Immature natural killer cell (primary cell): Measurements from ENCODE around the gene SMIM17. TPM values are rescaled to one million over a fixed set of nuclear protein-coding genes. Genes with fewer than 3 reads are reported as not detected.
"Not testable (repeated sequence)": the region's sequence is repeated elsewhere in the genome, so short reads cannot be mapped to it uniquely, and the experiment has no call there.

Source experiments
- DNase-seq, 3 donors: peaks; one replicate each; pipeline ENCODE4 v3.0.0; 2022; ENCODE audit warnings: mixed read lengths in 1 of 3
- H3K27ac Mint-ChIP-seq, 6 donors: one replicate each; pipeline ENCODE4 v1.8.0; 2020; ENCODE audit warnings: mixed read lengths in 6 of 6, mild to moderate bottlenecking in 5 of 6, inconsistent platforms in 4 of 6, moderate library complexity in 3 of 6
- H3K27me3 Mint-ChIP-seq, 3 donors: one replicate each; pipeline ENCODE4 v1.8.0; 2020 to 2021; ENCODE audit warnings: low read depth in 3 of 3, mild to moderate bottlenecking in 3 of 3, mixed read lengths in 3 of 3, moderate library complexity in 3 of 3, inconsistent platforms in 1 of 3
- H3K36me3 Mint-ChIP-seq, 3 donors: one replicate each; pipeline ENCODE4 v1.8.0; 2020; ENCODE audit warnings: mixed read lengths in 3 of 3, inconsistent platforms in 2 of 3, mild to moderate bottlenecking in 2 of 3
- H3K4me1 Mint-ChIP-seq, 2 donors: one replicate each; pipeline ENCODE4 v1.8.0; 2020; ENCODE audit warnings: inconsistent platforms in 2 of 2, mild to moderate bottlenecking in 2 of 2, mixed read lengths in 2 of 2, moderate library complexity in 1 of 2
- H3K4me3 Mint-ChIP-seq, 5 donors: one replicate each; pipeline ENCODE4 v1.8.0; 2020; ENCODE audit warnings: mild to moderate bottlenecking in 5 of 5, mixed read lengths in 5 of 5, inconsistent platforms in 3 of 5, moderate library complexity in 3 of 5
- H3K9me3 Mint-ChIP-seq, 6 donors: one replicate each; pipeline ENCODE4 v1.8.0; 2020; ENCODE audit warnings: mild to moderate bottlenecking in 6 of 6, mixed read lengths in 6 of 6, inconsistent platforms in 4 of 6, moderate library complexity in 3 of 6
- polyA plus RNA-seq, 3 donors: library from polyadenylated mRNA; unstranded; fragments of 300-500 nt; fragmentation: Illumina TruSeq; gene quantifications; one replicate each; pipeline ENCODE4 v1.2.3, GENCODE V29; 2021

SMIM17 gene
- polyA plus RNA-seq, 3 donors from 2014 or later, result not detected

DNA sequence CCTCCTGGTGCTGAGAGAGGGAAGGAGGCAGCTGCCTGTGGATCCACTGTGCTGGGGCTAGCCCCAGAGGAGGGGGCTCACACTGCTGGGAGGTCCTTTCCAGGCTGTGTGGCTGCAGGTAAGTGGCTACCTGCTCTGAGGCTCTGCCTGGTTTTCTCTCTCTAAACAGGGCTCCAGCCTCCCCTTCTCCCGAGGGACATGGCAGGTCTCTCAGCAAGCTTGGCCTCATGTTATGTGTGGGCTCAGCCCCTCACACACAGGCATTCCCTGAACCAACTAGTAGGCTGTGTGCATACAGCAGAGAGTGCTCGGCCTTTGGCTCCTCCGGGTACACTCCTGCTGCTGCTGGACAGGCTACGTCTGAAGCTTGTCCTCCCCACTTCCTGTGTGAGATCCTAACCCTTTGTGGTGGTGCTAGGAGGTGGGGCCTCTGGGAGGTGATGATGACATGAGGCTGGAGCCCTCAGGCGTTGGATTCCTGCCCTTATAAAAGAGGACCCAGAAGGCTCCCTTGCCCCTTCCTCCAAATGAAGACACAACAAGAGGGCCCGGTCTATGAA lies 24.4 kb downstream of the SMIM17 start:
- peaks cover 3 to 15% (median 9%) of the 10 kb centered on the region in 3 donors for H3K36me3 Mint-ChIP-seq
- H3K27ac Mint-ChIP-seq, result peak overlapping the region in 3 of 6 donors; percentile 64 to 80 (median 70)
- peaks cover 0 to 31% (median 2%) of the 10 kb centered on the region in 6 donors for H3K9me3 Mint-ChIP-seq
- peaks cover 0 to 1% (median 0%) of the 10 kb centered on the region in 3 donors for H3K27me3 Mint-ChIP-seq
- H3K4me1 Mint-ChIP-seq, result peaks cover 31 to 48% of the 10 kb centered on the region in 2 donors
- DNase-seq, result peak in 2 of 3 donors; percentile 20 to 22
- H3K4me3 Mint-ChIP-seq, result peak overlapping the region in 2 of 5 donors; percentile 24 to 41

DNA sequence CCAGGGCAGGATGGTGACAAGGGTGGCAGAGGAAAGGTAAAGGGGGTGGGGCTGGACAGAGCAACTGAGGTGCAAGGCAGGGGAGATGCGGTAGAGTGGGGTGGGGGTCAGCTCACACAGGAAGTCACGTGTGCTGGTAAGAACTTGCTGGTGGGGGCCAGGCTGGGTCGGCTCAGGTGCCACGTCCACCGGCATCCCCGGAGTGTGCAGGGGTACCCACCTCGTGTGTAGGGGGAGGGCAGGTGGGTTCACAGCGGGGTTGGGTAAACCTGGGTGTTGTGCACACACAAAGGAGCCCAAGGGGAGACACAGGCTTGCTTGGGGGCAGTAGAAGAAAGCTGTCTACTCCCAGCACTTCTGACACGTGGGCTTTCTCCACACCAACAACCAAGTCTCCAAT lies 25.7 kb downstream of the SMIM17 start:
- H3K4me3 Mint-ChIP-seq, result no peak overlapping the region
- peaks cover 0 to 23% (median 2%) of the 10 kb centered on the region in 6 donors for H3K9me3 Mint-ChIP-seq
- H3K27ac Mint-ChIP-seq, result peak overlapping the region in 2 of 6 donors; percentile 47 to 59
- no peak for DNase-seq
- peaks cover 31 to 48% of the 10 kb centered on the region in 2 donors for H3K4me1 Mint-ChIP-seq
- H3K27me3 Mint-ChIP-seq, result peaks cover 0 to 1% (median 0%) of the 10 kb centered on the region in 3 donors
- H3K36me3 Mint-ChIP-seq, result peaks cover 3 to 9% (median 9%) of the 10 kb centered on the region in 3 donors

DNA sequence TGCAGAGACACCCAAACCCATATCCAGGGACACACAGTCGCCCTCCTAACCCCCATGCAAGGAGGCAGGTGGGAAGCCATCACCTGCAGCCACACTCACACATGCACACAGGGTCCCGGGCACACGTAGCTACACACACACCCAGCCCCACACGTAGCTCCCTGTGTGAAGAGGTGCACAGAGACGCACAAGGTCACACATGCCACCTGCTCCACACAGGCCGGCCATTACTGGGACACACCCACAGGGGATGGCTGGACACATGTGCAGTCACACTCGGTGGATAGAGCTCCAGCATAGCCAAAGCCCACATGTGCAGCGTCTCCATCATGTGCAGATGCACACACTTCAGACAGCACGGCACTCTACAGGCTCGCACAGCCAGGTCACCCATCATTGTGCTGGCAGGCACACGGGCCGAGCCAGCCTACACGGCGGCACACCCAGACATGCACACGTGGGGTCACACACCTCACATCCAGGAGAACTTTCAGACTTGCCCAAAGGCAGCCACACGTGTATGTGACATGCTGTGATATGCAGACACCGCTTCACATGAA lies 27.5 kb downstream of the SMIM17 start:
- Mint-ChIP-seq H3K4me3 (peak overlapping the region; percentile 69 to 93 (median 91)), H3K4me1 (peaks cover 31 to 48% of the 10 kb centered on the region in 2 donors), H3K9me3 (peaks cover 0 to 16% (median under 1%) of the 10 kb centered on the region in 6 donors), H3K36me3 (peaks cover 3% of the 10 kb centered on the region in 3 donors), H3K27me3 (peaks cover 0 to 1% (median 0%) of the 10 kb centered on the region in 3 donors), H3K27ac (peak overlapping the region in 2 of 6 donors; percentile 10 to 61)
- no peak for DNase-seq

DNA sequence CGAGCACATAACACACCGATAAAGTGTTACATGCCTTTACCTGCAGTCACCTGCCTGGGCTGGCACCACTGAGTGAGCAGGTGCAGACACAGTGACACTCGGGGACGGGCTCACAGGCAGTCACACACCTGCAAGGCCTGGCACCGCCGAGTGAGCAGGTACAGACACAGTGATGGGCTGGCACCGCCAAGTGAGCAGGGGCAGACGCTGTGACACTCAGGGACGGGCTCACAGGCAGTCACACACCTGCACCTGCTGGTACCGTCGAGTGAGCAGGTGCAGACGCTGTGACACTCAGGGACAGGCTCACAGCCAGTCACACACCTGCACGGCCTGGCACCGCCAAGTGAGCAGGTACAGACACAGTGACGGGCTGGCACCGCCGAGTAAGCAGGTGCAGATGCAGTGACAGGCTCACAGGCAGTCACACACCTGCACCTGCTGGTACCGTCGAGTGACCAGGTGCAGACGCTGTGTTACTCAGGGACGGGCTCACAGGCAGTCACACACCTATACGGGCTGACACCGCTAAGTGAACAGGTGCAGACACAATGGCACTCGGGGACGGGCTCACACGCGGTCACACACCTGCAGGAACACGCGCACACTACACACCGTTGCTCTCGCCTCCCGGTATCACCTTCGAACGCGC lies 28.1 kb downstream of the SMIM17 start:
- Mint-ChIP-seq H3K4me3 (peak overlapping the region; percentile 85 to 93 (median 91)), H3K27ac (peak overlapping the region in 5 of 6 donors; percentile 35 to 88 (median 86)), H3K27me3 (no peaks in the 10 kb centered on the region), H3K9me3 (peaks cover 0 to 16% (median under 1%) of the 10 kb centered on the region in 6 donors), H3K4me1 (peaks cover 31 to 48% of the 10 kb centered on the region in 2 donors), H3K36me3 (peaks cover 0 to 3% (median 3%) of the 10 kb centered on the region in 3 donors)
- DNase-seq, result no peak

DNA sequence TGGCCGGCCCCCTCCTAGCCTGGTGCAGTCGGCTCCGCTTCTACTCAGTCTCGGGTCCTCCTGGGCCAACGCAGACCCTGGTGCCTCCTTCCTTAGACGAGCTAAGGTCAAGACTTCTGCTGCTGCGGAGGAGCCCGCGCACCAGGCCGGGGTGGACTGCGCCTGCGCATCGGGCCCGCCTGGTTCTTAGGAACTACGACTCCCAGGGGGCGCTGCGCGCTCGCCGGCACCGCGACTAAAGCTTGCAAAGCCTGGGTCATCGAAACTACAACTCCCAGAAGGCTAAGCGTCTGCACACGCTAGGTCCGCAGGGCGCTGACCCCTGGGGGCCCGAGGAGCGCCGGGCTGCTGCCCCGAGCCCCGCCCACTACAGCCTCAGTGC lies 28.6 kb downstream of the SMIM17 start, which contains the start of gene ZNF835:
TSS of gene ZNF835 (minus strand) at position 145 of the 382 bp plus-strand sequence. CDS start 6,559 bp downstream, outside the sequence.
- H3K4me3 Mint-ChIP-seq, result peak within 1 kb of the TSS; percentile 85 to 93 (median 91)
- H3K36me3 Mint-ChIP-seq, result peaks cover 0 to 4% (median 3%) of the 10 kb centered on the region in 3 donors
- DNase-seq, result peak; percentile 81 to 88 (median 87)
- H3K27ac Mint-ChIP-seq, result peak within 1 kb of the TSS in 5 of 6 donors; percentile 35 to 88 (median 86)
- peaks cover 0 to 14% (median under 1%) of the 10 kb centered on the region in 6 donors for H3K9me3 Mint-ChIP-seq
- H3K4me1 Mint-ChIP-seq, result peaks cover 29 to 44% of the 10 kb centered on the region in 2 donors
- H3K27me3 Mint-ChIP-seq, result no peaks in the 10 kb centered on the region

DNA sequence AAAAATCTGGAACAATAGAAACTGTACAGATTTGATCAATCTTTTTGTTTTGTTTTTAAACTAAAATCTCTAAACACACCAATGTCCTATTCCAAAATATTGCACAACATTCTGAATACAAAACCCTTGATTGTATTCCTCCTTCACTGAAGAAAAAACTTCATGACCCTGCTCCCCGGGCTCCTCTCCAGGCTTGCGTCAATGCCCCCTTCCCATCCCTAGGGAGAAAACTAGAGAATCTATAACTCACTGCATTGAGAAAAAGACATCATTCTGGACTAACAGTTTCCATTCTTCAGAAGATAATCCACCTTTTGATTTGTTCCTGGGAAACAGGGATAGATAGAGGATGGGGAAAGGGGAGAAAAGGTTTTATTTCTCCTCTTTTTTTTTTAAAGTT lies 29.7 kb downstream of the SMIM17 start:
- H3K4me1 Mint-ChIP-seq, result peaks cover 20 to 34% of the 10 kb centered on the region in 2 donors
- not testable (repeated sequence) for H3K36me3 Mint-ChIP-seq, H3K27me3 Mint-ChIP-seq, DNase-seq
- H3K27ac Mint-ChIP-seq, result peak overlapping the region in 1 of 6 donors; percentile 35
- peak overlapping the region in 2 of 5 donors; percentile 26 to 46 for H3K4me3 Mint-ChIP-seq
- H3K9me3 Mint-ChIP-seq, result peaks cover 0 to 19% (median 3%) of the 10 kb centered on the region in 6 donors

DNA sequence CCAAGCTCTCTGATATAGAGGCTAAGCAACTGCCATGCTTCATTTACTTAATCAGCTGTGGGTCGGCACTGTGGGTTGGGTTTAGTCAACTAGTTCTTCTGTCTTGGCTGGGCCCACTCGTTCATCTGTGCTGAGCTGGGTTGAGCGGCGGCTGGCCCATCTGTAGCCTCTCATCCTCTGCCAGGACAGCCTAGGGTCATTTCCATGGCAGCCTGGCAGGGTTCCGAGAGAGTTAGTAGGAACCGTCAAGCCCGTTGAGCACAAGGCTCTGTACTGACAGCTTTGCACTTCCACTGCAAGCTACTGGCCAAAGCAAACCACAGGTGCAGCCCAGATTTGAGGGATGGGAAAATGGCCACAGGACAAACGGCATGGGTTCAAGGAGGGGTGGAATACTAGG lies 35.2 kb downstream of the SMIM17 start:
- no peak overlapping the region for H3K4me3 Mint-ChIP-seq
- H3K4me1 Mint-ChIP-seq, result no peaks in the 10 kb centered on the region
- no peak overlapping the region for H3K27ac Mint-ChIP-seq
- peaks cover 0 to 6% (median 0%) of the 10 kb centered on the region in 3 donors for H3K36me3 Mint-ChIP-seq
- H3K9me3 Mint-ChIP-seq, result peaks cover 0 to 32% (median 5%) of the 10 kb centered on the region in 6 donors
- DNase-seq, result no peak
- no peaks in the 10 kb centered on the region for H3K27me3 Mint-ChIP-seq

DNA sequence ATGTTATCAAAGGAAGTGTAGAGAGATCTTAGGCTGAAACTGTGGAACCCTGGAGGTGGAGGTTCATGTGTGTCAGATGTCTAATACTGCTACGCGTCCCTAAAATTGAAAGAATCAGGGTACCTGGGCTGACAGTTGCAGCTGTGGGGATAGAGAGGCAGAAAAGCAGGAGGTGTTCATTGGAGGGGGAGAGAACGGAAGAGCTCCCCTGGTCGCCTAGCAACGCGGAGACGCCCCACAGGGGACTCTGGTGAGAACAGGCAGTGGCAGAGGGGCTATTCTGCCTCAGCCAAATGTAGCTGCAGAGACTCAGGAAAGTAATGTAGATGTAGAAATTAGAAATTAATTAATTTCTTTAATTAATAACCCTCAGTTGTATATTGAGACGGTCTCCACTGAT lies 38.7 kb downstream of the SMIM17 start:
- H3K9me3 Mint-ChIP-seq, result peaks cover 0 to 55% (median 5%) of the 10 kb centered on the region in 6 donors
- H3K27me3 Mint-ChIP-seq, result no peaks in the 10 kb centered on the region
- H3K4me1 Mint-ChIP-seq, result no peaks in the 10 kb centered on the region
- peaks cover 9 to 10% (median 9%) of the 10 kb centered on the region in 3 donors for H3K36me3 Mint-ChIP-seq
- H3K4me3 Mint-ChIP-seq, result no peak overlapping the region
- no peak for DNase-seq
- no peak overlapping the region for H3K27ac Mint-ChIP-seq

DNA sequence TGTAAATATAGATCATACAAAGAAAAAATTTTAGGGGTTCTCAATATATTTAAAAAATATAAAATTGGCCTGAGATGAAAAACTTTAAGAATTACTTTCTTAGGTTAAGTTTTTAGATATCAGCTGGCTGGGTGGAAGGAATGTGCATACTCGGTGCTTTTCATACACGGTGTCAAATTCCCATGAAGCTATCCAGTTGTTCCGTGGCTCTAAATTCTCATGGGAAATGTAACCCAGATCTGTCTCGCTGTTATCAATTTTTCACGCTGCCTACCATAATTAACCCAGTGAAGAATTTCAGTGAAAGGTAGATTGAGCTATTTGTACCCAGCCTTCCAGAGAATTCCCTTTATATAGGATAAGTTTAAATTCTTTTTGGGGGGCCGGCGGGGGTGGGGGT lies 40.2 kb downstream of the SMIM17 start:
- Mint-ChIP-seq H3K36me3 (peaks cover 9 to 16% (median 10%) of the 10 kb centered on the region in 3 donors), H3K27ac (no peak overlapping the region), H3K27me3 (no peaks in the 10 kb centered on the region), H3K4me1 (no peaks in the 10 kb centered on the region), H3K9me3 (peaks cover 2 to 61% (median 4%) of the 10 kb centered on the region in 6 donors), H3K4me3 (no peak overlapping the region)
- DNase-seq, result no peak

DNA sequence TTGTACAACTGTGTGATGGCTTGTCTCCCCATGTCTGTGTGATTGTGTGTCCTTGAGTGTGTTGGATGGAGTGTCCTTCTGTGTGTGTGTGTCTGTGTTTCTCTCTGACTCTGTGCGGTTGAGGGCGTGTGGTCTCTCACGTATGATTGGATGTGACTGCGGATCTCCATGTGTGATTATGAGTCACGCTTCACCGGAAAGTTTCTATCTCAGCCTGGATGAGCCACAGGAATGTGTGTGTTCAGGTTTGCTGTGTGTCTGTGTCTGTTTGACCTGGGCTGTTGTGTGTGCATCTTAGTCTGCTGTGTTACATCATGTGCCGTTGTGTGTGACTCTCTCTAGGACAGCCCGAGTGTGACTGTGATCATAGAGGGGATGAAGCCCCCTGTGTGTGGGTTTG lies 44.1 kb downstream of the SMIM17 start:
- H3K4me3 Mint-ChIP-seq, result no peak overlapping the region
- peaks cover 2 to 49% (median 6%) of the 10 kb centered on the region in 6 donors for H3K9me3 Mint-ChIP-seq

DNA sequence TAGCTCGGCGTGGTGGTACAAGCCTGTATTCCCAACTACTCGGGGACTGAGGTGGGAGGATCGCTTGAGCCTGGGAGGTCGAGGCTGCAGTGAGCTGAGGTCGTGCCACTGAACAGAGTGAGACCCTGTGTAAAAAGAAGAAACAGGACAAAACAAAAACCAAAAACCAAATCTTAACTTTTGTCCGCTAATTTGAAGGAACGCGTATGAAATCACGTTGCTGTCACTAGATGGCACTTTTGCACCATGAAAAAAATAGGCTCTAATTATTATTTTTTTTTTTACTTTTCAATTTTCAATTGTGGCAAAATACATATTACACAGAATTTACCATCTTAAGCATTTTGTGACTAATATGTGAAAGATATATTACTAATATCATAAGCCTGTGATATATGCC lies 46.2 kb downstream of the SMIM17 start:
- H3K9me3 Mint-ChIP-seq, result peaks cover 2 to 56% (median 12%) of the 10 kb centered on the region in 6 donors
- no peaks in the 10 kb centered on the region for H3K27me3 Mint-ChIP-seq
- no peak overlapping the region for H3K27ac Mint-ChIP-seq
- no peak for DNase-seq
- no peaks in the 10 kb centered on the region for H3K4me1 Mint-ChIP-seq
- no peak overlapping the region for H3K4me3 Mint-ChIP-seq
- H3K36me3 Mint-ChIP-seq, result peaks cover 9 to 27% (median 10%) of the 10 kb centered on the region in 3 donors

More for the DNA sequence above, 44.1 kb downstream of the SMIM17 start:
- H3K36me3 Mint-ChIP-seq, result peaks cover 9 to 20% (median 10%) of the 10 kb centered on the region in 3 donors
- no peak overlapping the region for H3K27ac Mint-ChIP-seq
- no peak for DNase-seq
- no peaks in the 10 kb centered on the region for H3K27me3 Mint-ChIP-seq
- no peaks in the 10 kb centered on the region for H3K4me1 Mint-ChIP-seq

DNA sequence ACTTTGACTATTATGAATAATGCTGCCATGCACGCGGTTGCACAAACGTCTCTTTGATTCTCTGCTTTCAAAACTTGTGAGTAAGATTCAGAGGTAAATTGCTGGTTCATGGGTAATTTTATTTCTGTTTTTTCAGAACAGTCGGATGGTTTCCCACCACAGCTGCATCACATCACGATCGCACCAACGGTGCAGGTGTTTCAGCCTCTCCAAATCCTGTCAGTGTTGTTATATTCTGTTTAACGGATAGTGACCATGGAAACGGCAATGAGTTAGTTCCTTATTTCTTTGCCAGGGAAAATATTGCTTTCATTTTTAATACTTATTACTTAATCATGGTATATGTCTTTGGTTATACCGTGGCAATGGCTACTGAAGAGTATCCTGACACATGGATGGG lies 47.7 kb downstream of the SMIM17 start:
- no peaks in the 10 kb centered on the region for H3K27me3 Mint-ChIP-seq
- H3K4me1 Mint-ChIP-seq, result no peaks in the 10 kb centered on the region
- peaks cover 0 to 17% (median 5%) of the 10 kb centered on the region in 3 donors for H3K36me3 Mint-ChIP-seq
- H3K9me3 Mint-ChIP-seq, result peaks cover 2 to 42% (median 12%) of the 10 kb centered on the region in 6 donors
- H3K27ac Mint-ChIP-seq, result no peak overlapping the region
- no peak for DNase-seq
- H3K4me3 Mint-ChIP-seq, result no peak overlapping the region

DNA sequence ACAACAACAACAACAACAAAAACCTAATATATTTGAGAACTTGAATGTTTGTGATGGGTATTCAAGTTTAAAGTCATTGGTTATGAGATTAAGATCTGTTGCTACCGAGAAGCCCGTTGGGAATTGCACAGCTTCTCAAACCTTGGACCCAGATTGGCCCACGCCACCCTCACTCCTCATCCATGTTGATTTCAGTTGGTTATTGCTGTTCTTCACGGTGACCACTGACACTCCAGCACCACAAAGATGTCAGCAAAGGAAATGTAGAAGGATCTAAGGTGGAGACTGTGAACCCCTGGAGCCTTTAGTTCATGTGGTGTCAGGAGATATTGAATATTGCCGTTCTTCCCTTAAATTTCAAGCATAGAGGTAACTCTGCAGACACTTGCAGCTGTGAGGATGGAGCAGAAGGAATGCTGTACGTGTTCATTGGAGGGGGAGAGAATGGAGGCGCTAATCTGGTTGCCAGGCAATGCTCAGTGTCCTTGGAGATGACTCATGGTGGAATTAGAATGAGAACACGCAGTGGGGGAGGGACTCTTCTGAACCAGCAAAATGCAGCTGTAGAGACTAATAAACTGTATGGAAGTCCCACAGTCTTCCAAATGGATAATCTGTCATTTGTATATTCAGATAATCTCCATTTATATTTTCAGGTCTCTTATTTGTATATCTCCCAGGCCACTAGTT lies 49.4 kb downstream of the SMIM17 start:
- Mint-ChIP-seq H3K4me3 (no peak overlapping the region), H3K27ac (no peak overlapping the region), H3K4me1 (no peaks in the 10 kb centered on the region), H3K9me3 (peaks cover 0 to 29% (median 12%) of the 10 kb centered on the region in 6 donors), H3K36me3 (peaks cover 0 to 11% (median under 1%) of the 10 kb centered on the region in 3 donors), H3K27me3 (no peaks in the 10 kb centered on the region)
- DNase-seq, result no peak
